HL-60 (cell line): ENCODE data around the gene SELENOH.

Experiments
- POLR2AphosphoS5 ChIP-seq: IDR thresholded peaks from 2 replicates; pipeline ENCODE4 v1.6.1; 2012; ENCODE audit warnings: low read depth
- TF ChIP-seq, protein P1 (sequence below): IDR thresholded peaks from one replicate; pipeline ENCODE4 v1.5.1; 2011; ENCODE audit warnings: low read length, control low read depth, inconsistent platforms; ENCODE audit not compliant: insufficient read depth

DNA sequence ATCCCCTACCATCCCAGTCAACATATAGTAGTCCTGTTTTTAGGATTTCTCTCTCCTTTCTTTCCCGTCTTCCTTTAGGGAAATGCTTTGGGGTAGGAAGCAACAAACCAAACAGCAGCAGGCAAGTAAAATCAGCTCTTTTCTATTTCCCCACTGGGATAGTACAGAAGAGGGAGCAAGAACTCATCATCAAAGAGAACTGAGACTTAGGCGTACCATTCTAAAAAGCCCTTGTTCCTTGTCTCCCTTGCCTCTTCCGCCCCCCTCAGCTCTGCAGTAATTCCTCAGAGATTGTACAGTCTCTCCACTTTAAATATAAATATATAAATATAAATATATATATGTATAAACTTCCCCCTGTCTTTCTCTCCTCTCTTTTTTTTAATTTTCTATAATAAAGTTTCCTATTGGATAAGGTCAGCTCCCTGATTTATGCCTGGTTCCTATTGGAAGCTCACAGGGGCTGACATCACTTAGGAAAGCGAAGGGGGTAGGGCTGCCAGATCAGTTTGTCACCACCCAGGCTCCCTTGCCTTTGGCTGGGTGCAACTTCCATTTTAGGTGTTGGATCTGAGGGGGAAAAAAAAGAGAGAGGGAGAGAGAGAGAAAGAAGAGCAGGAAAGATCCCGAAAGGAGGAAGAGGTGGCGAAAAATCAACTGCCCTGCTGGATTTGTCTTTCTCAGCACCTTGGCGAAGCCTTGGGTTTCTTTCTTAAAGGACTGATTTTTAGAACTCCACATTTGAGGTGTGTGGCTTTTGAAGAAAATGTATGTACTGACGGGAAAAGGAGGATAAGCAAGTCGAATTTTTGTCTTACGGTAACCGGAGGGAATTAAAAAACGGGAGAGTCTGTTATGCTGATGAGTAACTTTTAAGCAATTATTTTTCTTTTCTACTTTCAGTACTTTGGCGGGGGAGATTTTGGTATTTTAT lies 20.3 kb downstream of the SELENOH start, which contains the start of gene CTNND1:
- TF ChIP-seq, protein P1, sequence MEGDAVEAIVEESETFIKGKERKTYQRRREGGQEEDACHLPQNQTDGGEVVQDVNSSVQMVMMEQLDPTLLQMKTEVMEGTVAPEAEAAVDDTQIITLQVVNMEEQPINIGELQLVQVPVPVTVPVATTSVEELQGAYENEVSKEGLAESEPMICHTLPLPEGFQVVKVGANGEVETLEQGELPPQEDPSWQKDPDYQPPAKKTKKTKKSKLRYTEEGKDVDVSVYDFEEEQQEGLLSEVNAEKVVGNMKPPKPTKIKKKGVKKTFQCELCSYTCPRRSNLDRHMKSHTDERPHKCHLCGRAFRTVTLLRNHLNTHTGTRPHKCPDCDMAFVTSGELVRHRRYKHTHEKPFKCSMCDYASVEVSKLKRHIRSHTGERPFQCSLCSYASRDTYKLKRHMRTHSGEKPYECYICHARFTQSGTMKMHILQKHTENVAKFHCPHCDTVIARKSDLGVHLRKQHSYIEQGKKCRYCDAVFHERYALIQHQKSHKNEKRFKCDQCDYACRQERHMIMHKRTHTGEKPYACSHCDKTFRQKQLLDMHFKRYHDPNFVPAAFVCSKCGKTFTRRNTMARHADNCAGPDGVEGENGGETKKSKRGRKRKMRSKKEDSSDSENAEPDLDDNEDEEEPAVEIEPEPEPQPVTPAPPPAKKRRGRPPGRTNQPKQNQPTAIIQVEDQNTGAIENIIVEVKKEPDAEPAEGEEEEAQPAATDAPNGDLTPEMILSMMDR: no peak
- no peak for TF ChIP-seq POLR2AphosphoS5
